IPS DF 6.9 (cell line): ENCODE measurements around the gene LNX2.
"Not testable (repeated sequence)": the region's sequence is repeated elsewhere in the genome, so short reads cannot be mapped to it uniquely, and the experiment has no call there.

ENCODE experiments used
- DNase-seq: peaks from one replicate; pipeline ENCODE4 v3.0.0-alpha.2; 2013; ENCODE audit warnings: low read depth, low spot score
- H3K27ac ChIP-seq: one replicate; pipeline ENCODE4 v1.5.1; 2013; ENCODE audit warnings: low read length, control low read depth
- H3K27me3 ChIP-seq: 2 replicates; pipeline ENCODE4 v1.6.1; 2013; ENCODE audit warnings: mild to moderate bottlenecking, low read length; ENCODE audit not compliant: control insufficient read depth, insufficient read depth
- H3K36me3 ChIP-seq: 2 replicates; pipeline ENCODE4 v1.6.1; 2013; ENCODE audit warnings: low read length; ENCODE audit not compliant: control insufficient read depth, insufficient read depth
- H3K4me1 ChIP-seq: 2 replicates; pipeline ENCODE4 v1.6.1; 2013; ENCODE audit warnings: low read length; ENCODE audit not compliant: control insufficient read depth, insufficient read depth
- H3K4me3 ChIP-seq: 2 replicates; pipeline ENCODE4 v1.5.1; 2013; ENCODE audit warnings: mild to moderate bottlenecking, low read length
- H3K9me3 ChIP-seq: 2 replicates; pipeline ENCODE4 v1.6.1; 2013; ENCODE audit warnings: low read length, inconsistent platforms; ENCODE audit not compliant: control insufficient read depth, insufficient read depth
- WGBS: extraction: QIAGEN DNeasy Blood & Tissue Kit; methylation state at CpG from one replicate; pipeline ENCODE4 v1.1.7; 2013; ENCODE audit warnings: mixed read lengths, missing lambda C conversion rate; ENCODE audit not compliant: insufficient read length, insufficient coverage; 5-methylcytosine and 5-hydroxymethylcytosine counted together

Gene LNX2

GRCh38 chr13:27638001-27638400, 17.7 kb upstream of the LNX2 start:
- no CpG with 5 or more reads among the region's 1 CpG for WGBS
- H3K9me3 ChIP-seq: no peaks in the 10 kb centered on the region; the same call in 1 of the 2 replicates

GRCh38 chr13:27637289-27637626, 16.9 kb upstream of the LNX2 start:
- H3K4me1 ChIP-seq: no peaks in the 10 kb centered on the region
- H3K36me3 ChIP-seq: no peaks in the 10 kb centered on the region
- H3K27me3 ChIP-seq: no peaks in the 10 kb centered on the region
- DNase-seq: no peak
- H3K9me3 ChIP-seq: no peaks in the 10 kb centered on the region; the same call in 1 of the 2 replicates
- H3K4me3 ChIP-seq: no peak overlapping the region
- no CpG with 5 or more reads among the region's 1 CpG for WGBS
- no peak overlapping the region for H3K27ac ChIP-seq

More at GRCh38 chr13:27638001-27638400, 17.7 kb upstream of the LNX2 start:
- Histone ChIP-seq H3K4me3 (no peak overlapping the region), H3K27ac (no peak overlapping the region), H3K4me1 (no peaks in the 10 kb centered on the region), H3K27me3 (no peaks in the 10 kb centered on the region), H3K36me3 (no peaks in the 10 kb centered on the region)
- no peak for DNase-seq

- H3K4me1 ChIP-seq: no peaks in the 10 kb centered on the region
- H3K27ac ChIP-seq: no peak overlapping the region
- no peak overlapping the region for H3K4me3 ChIP-seq
- no peaks in the 10 kb centered on the region for H3K27me3 ChIP-seq
- no peaks in the 10 kb centered on the region for H3K36me3 ChIP-seq
- no peak for DNase-seq
- no peaks in the 10 kb centered on the region; the same call in 1 of the 2 replicates for H3K9me3 ChIP-seq
- WGBS: no CpG with 5 or more reads among the region's 6 CpGs
Measured at GRCh38 chr13:27636589-27637288, 16.4 kb upstream of the LNX2 start.

GRCh38 chr13:27635266-27635665, 14.9 kb upstream of the LNX2 start:
- H3K9me3 ChIP-seq: no peaks in the 10 kb centered on the region; the same call in 1 of the 2 replicates
- no peaks in the 10 kb centered on the region for H3K27me3 ChIP-seq
- DNase-seq: no peak
- WGBS: no CpG with 5 or more reads among the region's 1 CpG
- no peak overlapping the region for H3K27ac ChIP-seq
- H3K4me1 ChIP-seq: no peaks in the 10 kb centered on the region
- no peak overlapping the region for H3K4me3 ChIP-seq
- no peaks in the 10 kb centered on the region for H3K36me3 ChIP-seq

GRCh38 chr13:27634791-27635190, 14.5 kb upstream of the LNX2 start:
- Histone ChIP-seq H3K27me3 (no peaks in the 10 kb centered on the region), H3K36me3 (no peaks in the 10 kb centered on the region), H3K4me3 (no peak overlapping the region), H3K9me3 (no peaks in the 10 kb centered on the region; the same call in 1 of the 2 replicates), H3K4me1 (no peaks in the 10 kb centered on the region), H3K27ac (no peak overlapping the region)
- WGBS: no CpG with 5 or more reads among the region's 3 CpGs
- DNase-seq: no peak

GRCh38 chr13:27634231-27634630, 13.9 kb upstream of the LNX2 start:
- Histone ChIP-seq H3K9me3 (no peaks in the 10 kb centered on the region; the same call in 1 of the 2 replicates), H3K27me3 (no peaks in the 10 kb centered on the region), H3K27ac (no peak overlapping the region), H3K4me3 (no peak overlapping the region), H3K4me1 (no peaks in the 10 kb centered on the region), H3K36me3 (no peaks in the 10 kb centered on the region)
- DNase-seq: no peak
- WGBS: no CpG with 5 or more reads among the region's 2 CpGs

- no peak for DNase-seq
- Histone ChIP-seq H3K27me3 (no peaks in the 10 kb centered on the region), H3K4me3 (no peak overlapping the region), H3K27ac (no peak overlapping the region), H3K36me3 (no peaks in the 10 kb centered on the region), H3K9me3 (no peaks in the 10 kb centered on the region), H3K4me1 (no peaks in the 10 kb centered on the region)
- WGBS: no CpG with 5 or more reads among the region's 1 CpG
Measured at GRCh38 chr13:27632648-27633047, 12.3 kb upstream of the LNX2 start.

GRCh38 chr13:27632214-27632613, 11.9 kb upstream of the LNX2 start:
- H3K4me1 ChIP-seq: no peaks in the 10 kb centered on the region
- no peaks in the 10 kb centered on the region for H3K27me3 ChIP-seq
- H3K4me3 ChIP-seq: no peak overlapping the region
- H3K36me3 ChIP-seq: no peaks in the 10 kb centered on the region
- DNase-seq: no peak
- H3K27ac ChIP-seq: no peak overlapping the region
- no peaks in the 10 kb centered on the region for H3K9me3 ChIP-seq
- no CpG with 5 or more reads among the region's 4 CpGs for WGBS

- no peaks in the 10 kb centered on the region for H3K36me3 ChIP-seq
- H3K27me3 ChIP-seq: no peaks in the 10 kb centered on the region
- no peaks in the 10 kb centered on the region for H3K4me1 ChIP-seq
- no peak for DNase-seq
- no peak overlapping the region for H3K27ac ChIP-seq
- no peaks in the 10 kb centered on the region for H3K9me3 ChIP-seq
- no CpG with 5 or more reads among the region's 2 CpGs for WGBS
- H3K4me3 ChIP-seq: no peak overlapping the region
Measured at GRCh38 chr13:27631665-27632064, 11.3 kb upstream of the LNX2 start.

GRCh38 chr13:27631156-27631555, 10.8 kb upstream of the LNX2 start:
- Histone ChIP-seq H3K9me3 (no peaks in the 10 kb centered on the region), H3K36me3 (no peaks in the 10 kb centered on the region), H3K4me3 (no peak overlapping the region), H3K4me1 (no peaks in the 10 kb centered on the region), H3K27ac (no peak overlapping the region), H3K27me3 (no peaks in the 10 kb centered on the region)
- no CpG with 5 or more reads among the region's 4 CpGs for whole genome bisulfite sequencing
- DNase-seq: no peak

GRCh38 chr13:27628766-27629165, 8.4 kb upstream of the LNX2 start:
- not testable (repeated sequence) for DNase-seq, H3K9me3 ChIP-seq, H3K4me3 ChIP-seq, H3K27me3 ChIP-seq, H3K27ac ChIP-seq, H3K36me3 ChIP-seq, H3K4me1 ChIP-seq
- WGBS: 100% methylated on average over 1 of the region's 4 CpGs
